HG03139 (cell line): ENCODE data around the gene RAB9B.

Source experiments
- ATAC-seq: cut with Tn5 transposase; IDR thresholded peaks from one replicate; pipeline ENCODE4 v1.9.1; 2021; ENCODE audit not compliant: unreplicated experiment

The RAB9B gene

GRCh38 chrX:103773445-103773844, 58.6 kb downstream of the RAB9B start:
- ATAC-seq = no peak
